GM12873 (cell line): ENCODE measurements around the gene NOTUM.

ENCODE experiments used
- TF ChIP-seq, protein P1 (sequence below): IDR thresholded peaks from 2 replicates; pipeline ENCODE4 v1.5.1; 2012; ENCODE audit warnings: low read depth, mild to moderate bottlenecking, moderate library complexity, low read length, control low read depth; ENCODE audit not compliant: insufficient read depth; ENCODE audit errors: missing control alignments

The NOTUM gene

DNA sequence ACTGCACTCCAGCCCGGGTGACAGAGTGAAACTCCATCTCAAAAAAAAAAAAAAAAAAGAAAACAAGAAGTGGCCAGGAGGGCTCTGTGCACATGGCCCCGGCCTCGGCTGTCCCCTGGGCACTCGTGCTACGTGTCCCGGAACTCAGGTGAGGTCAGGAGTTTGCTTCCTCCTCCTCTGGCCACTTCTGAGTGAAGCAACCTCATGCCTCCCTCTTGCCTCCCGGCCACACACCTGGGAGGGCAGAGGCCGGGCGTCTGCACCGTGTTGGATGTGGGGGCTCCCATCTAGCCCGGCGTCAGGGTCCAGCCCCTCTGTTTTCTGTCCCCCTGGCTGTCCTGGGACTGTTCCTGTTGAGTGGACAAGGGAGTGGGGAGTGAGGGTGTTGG lies 38.6 kb upstream of the NOTUM start:
- TF ChIP-seq, protein P1, sequence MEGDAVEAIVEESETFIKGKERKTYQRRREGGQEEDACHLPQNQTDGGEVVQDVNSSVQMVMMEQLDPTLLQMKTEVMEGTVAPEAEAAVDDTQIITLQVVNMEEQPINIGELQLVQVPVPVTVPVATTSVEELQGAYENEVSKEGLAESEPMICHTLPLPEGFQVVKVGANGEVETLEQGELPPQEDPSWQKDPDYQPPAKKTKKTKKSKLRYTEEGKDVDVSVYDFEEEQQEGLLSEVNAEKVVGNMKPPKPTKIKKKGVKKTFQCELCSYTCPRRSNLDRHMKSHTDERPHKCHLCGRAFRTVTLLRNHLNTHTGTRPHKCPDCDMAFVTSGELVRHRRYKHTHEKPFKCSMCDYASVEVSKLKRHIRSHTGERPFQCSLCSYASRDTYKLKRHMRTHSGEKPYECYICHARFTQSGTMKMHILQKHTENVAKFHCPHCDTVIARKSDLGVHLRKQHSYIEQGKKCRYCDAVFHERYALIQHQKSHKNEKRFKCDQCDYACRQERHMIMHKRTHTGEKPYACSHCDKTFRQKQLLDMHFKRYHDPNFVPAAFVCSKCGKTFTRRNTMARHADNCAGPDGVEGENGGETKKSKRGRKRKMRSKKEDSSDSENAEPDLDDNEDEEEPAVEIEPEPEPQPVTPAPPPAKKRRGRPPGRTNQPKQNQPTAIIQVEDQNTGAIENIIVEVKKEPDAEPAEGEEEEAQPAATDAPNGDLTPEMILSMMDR: no peak

GRCh38 chr17:81998691-81999438 lies 37.9 kb upstream of the NOTUM start:
- TF ChIP-seq, protein P1: no peak

DNA sequence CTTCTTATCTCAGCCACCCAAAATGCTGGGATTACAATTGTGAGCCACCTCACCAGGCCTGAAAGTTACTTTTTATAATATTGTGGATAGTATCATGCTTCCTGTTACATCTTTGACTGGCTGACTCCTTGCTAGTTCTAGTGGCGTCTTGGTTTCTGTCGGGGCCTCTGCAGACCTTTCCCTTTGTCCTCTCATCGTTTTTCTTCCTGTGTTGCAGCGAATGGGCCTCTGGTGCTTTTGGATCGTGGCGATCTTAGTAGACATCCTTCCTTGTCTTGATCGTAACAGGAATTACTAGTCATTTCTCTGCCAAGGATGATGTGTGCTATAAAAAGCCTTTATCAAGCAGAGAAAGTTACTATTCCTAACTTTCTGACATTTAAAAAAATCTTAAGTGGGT lies 37.2 kb upstream of the NOTUM start:
- TF ChIP-seq, protein P1: no peak

- TF ChIP-seq, protein P1: no peak
Measured at GRCh38 chr17:81996757-81997441, 35.9 kb upstream of the NOTUM start.

DNA sequence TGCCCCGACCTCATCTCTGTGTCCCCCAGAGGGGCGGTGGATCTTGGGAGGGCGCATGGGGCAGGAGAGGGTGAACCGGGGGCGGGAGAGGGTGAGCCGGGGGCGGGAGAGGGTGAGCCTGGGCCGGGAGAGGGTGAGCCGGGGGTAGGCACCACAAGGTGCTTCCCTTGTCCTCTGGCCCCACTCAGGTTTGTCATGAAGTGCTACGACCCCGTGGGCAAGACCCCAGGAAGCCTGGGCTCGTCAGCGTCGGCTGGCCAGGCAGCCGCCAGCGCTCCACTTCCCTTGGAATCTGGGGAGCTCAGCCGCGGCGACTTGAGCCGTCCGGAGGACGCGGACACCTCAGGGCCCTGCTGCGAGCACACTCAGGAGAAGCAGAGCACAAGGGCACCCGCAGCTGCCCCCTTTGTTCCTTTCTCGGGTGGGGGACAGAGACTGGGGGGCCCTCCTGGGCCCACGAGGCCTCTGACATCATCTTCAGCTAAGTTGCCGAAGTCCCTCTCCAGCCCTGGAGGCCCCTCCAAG lies 35.3 kb upstream of the NOTUM start:
- TF ChIP-seq, protein P1: no peak

DNA sequence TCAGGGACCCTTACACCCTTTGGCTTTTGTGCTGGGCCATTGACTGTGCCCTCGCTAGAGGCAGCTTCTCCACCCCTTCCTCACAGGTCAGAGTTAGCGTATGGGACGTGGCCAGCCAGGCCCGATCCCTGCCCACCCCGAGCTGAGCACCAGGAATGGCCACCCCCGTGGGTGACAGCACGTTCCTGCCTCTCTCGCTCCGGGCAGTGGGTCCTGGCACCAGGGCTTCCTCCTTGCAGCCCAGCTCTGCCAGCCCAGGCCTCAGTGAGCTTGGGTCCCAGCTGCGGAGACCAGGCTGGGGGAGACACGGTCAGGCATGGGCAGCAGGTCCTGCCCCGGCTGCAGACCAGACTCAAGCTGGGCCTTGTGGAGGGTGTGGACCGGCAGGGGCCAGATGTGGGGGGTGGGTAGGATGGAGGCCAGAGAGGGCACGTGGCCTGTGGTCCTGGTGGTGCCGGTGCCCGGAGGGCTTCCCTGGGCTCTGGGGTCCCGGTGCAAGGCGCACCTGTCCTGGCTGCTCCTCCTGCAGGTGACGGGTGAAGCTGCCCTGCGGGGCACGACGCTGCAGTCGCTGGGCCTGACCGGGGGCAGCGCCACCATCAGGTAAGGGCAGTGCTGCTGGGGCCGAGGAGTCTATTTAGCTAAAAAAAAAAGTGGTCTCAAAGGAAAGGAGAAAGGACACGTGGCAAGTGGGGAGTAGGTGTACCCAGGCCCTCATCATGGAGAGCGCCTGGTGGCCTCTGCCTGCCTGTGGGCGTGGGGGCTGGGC lies 34.7 kb upstream of the NOTUM start:
- TF ChIP-seq, protein P1: no peak
